ENCODE measurements around the gene TNNC1. TPM values are rescaled to one million over a fixed set of nuclear protein-coding genes. Genes with fewer than 3 reads are reported as not detected.

TNNC1 gene
- total and polyA plus RNA-seq, 2 donors (not counting 3 experiments of a cell fraction or from before 2014, with no cell fraction given): 0.12 TPM; not detected in 1

DNA sequence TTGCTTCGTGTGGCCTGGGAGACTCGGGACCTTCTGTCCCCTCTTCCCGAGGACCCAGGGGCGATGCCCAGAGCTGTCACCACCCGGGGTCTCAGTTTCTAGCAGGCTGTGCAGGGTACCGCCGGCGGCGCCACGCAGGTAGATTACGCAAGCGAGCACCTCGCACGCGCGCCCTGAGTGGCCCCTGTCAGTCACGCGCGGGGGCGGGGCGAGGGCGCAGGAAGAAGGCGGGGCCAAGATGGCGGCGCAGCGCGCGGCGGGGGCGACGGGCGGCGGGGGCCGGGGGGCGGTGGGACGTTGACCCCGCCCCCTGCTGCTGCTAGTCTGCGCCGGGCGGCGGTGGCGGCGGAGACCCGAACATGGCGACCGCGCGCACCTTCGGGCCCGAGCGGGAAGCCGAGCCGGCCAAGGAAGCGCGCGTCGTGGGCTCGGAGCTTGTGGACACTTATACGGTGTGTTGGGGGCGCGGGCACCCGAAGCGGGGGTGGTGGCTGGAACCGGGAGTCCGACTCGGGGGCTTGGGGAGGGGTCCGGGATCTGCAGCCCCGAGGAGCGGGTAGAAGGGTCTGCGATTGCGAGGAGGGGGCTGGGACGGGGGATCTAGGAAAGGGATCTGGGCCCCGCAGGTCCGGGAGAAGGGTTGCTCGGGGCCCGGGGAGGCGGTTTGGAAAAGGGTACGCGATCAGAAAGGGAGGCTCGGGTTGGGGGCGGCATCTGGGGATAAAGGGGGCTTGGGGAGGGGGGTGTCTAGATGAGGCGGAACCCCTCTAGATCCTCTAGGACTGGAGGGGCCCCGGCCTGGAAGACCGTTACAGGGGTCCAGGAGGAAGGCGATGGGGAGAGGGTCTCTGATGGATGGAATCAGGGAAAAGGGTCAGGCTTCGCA is 1.7 kb upstream of the TNNC1 start, which contains the start of gene NISCH:
NISCH (plus strand) TSS at position 322 of the 886 bp plus-strand sequence; CDS start at position 360, 38 bp downstream.
- FAIRE-seq: peak; percentile 68
- peaks cover 16 to 19% of the 10 kb centered on the region in 2 experiments for H3K36me3 ChIP-seq (ENCODE audit: control insufficient read depth in 2 of 2, extremely low read depth in 1 of 2, insufficient read depth in 2 of 2, low read length in 2 of 2)
- dilution Hi-C loops (cut with MboI; ENCODE audit: extremely low pct_ligation_motif_present, low sequenced_read_pairs): no loop called here
- peak within 1 kb of the TSS; percentile 90 for H3K4me2 ChIP-seq (ENCODE audit: insufficient read depth, low read length)
- ChIA-PET POLR2A (no interaction called here), CTCF (interaction anchor here (1.0 kb wide), 1 partner anchor 43 kb away, joined by 3 read pairs; no protein-coding TSS in a partner anchor)
- H3K4me3 ChIP-seq (replicated peaks in 1 of 3; ENCODE audit: insufficient read depth in 1 of 3, low read depth in 1 of 3, low read length in 3 of 3): peak within 1 kb of the TSS; percentile 80 to 97 (median 97)
- H4K20me1 ChIP-seq (replicated peaks; ENCODE audit: control insufficient read depth, extremely low read depth, insufficient read depth, low read length): no peaks in the 10 kb centered on the region
- peak within 1 kb of the TSS; percentile 75 for H3K9ac ChIP-seq (replicated peaks; ENCODE audit: extremely low read depth, insufficient read depth, low read length)
- no peaks in the 10 kb centered on the region for H3K9me1 ChIP-seq (replicated peaks; ENCODE audit: control insufficient read depth, extremely low read depth, insufficient read depth, low read length)
- peak within 1 kb of the TSS; percentile 99 for H2AFZ ChIP-seq (ENCODE audit: low read depth, low read length)
- intact Hi-C loops (cut with micrococcal nuclease): loop anchor here (5.0 kb wide), 1 partner anchor 42 kb away; the partner anchor contains the start of gene STAB1
- peak; percentile 78 for DNase-seq (ENCODE audit: low read depth, low spot score)
- BruUV-seq (replicated peaks): no TSS peak
- no peaks in the 10 kb centered on the region for H3K27me3 ChIP-seq (ENCODE audit: control insufficient read depth in 2 of 2, insufficient read depth in 2 of 2, low read length in 2 of 2)
- H3K4me1 ChIP-seq (ENCODE audit: control insufficient read depth, extremely low read depth, insufficient read depth, low read length): peaks cover 17% of the 10 kb centered on the region
- H3K9me3 ChIP-seq (replicated peaks; ENCODE audit: control insufficient read depth, insufficient read depth, low read length): no peaks in the 10 kb centered on the region
- H3K79me2 ChIP-seq (ENCODE audit: control insufficient read depth, insufficient read depth, low read length): peaks cover 40% of the 10 kb centered on the region
- peak within 1 kb of the TSS; percentile 69 for H3K27ac ChIP-seq (ENCODE audit: insufficient read depth, low read depth, low read length)
- TF ChIP-seq GATA2 (IDR thresholded peaks at IDR 0.05; ENCODE audit: insufficient read depth, insufficient read length, low read depth, low read length): no peak
- TF ChIP-seq, protein P1, sequence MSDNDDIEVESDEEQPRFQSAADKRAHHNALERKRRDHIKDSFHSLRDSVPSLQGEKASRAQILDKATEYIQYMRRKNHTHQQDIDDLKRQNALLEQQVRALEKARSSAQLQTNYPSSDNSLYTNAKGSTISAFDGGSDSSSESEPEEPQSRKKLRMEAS (IDR thresholded peaks at IDR 0.05; ENCODE audit: insufficient read depth, insufficient read length): peak; percentile 14
- TF ChIP-seq POLR2AphosphoS5 (IDR thresholded peaks at IDR 0.05; ENCODE audit: insufficient read depth, low read depth, low read length): peak; percentile 43

DNA sequence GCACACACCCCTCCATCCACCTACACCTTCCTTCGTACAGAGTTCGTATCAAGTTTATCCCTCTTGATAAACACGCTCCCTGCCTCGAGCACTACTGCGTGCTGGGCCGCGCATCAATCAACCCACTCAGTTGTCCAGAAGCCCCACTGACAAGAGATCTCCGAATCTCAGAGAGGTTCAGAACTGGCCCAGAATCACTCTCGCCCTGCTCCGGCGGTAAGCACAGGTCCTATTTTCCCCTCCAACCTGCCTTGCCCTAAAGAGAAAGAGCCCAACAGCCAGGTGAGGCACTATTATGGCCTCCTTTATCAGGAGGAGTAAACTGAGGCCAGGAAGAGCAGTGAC is 1.1 kb upstream of the TNNC1 start:
- intact Hi-C loops (cut with micrococcal nuclease): loop anchor here (5.0 kb wide), 1 partner anchor 42 kb away; the partner anchor contains the start of gene STAB1
- Histone ChIP-seq H3K4me2 (ENCODE audit: insufficient read depth, low read length) (peak overlapping the region; percentile 86), H2AFZ (ENCODE audit: low read depth, low read length) (peak overlapping the region; percentile 99), H3K9ac (replicated peaks; ENCODE audit: extremely low read depth, insufficient read depth, low read length) (peak overlapping the region; percentile 68), H3K4me1 (ENCODE audit: control insufficient read depth, extremely low read depth, insufficient read depth, low read length) (peaks cover 17% of the 10 kb centered on the region), H3K36me3 (ENCODE audit: control insufficient read depth in 2 of 2, extremely low read depth in 1 of 2, insufficient read depth in 2 of 2, low read length in 2 of 2) (peaks cover 14 to 19% of the 10 kb centered on the region in 2 experiments), H3K27ac (ENCODE audit: insufficient read depth, low read depth, low read length) (peak overlapping the region; percentile 69), H3K9me3 (replicated peaks; ENCODE audit: control insufficient read depth, insufficient read depth, low read length) (no peaks in the 10 kb centered on the region), H3K4me3 (replicated peaks in 1 of 3; ENCODE audit: insufficient read depth in 1 of 3, low read depth in 1 of 3, low read length in 3 of 3) (peak overlapping the region; percentile 47 to 97 (median 62)), H3K9me1 (replicated peaks; ENCODE audit: control insufficient read depth, extremely low read depth, insufficient read depth, low read length) (no peaks in the 10 kb centered on the region), H3K27me3 (ENCODE audit: control insufficient read depth in 2 of 2, insufficient read depth in 2 of 2, low read length in 2 of 2) (no peaks in the 10 kb centered on the region), H3K79me2 (ENCODE audit: control insufficient read depth, insufficient read depth, low read length) (peaks cover 38% of the 10 kb centered on the region), H4K20me1 (replicated peaks; ENCODE audit: control insufficient read depth, extremely low read depth, insufficient read depth, low read length) (no peaks in the 10 kb centered on the region)
- ChIA-PET POLR2A (no interaction called here), CTCF (no interaction called here)
- BruUV-seq (replicated peaks): TSS peak; percentile 28
- TF ChIP-seq MYC (IDR thresholded peaks at IDR 0.05; ENCODE audit: low read depth, low read length) (no peak), EZH2 (IDR thresholded peaks at IDR 0.05; ENCODE audit: borderline replicate concordance, low read depth, low read length, severe bottlenecking) (no peak), FOS (IDR thresholded peaks at IDR 0.05; ENCODE audit: borderline replicate concordance, insufficient read depth, low read length) (no peak), GATA2 (IDR thresholded peaks at IDR 0.05; ENCODE audit: insufficient read depth, insufficient read length, low read depth, low read length) (no peak), POLR2AphosphoS5 (IDR thresholded peaks at IDR 0.05; ENCODE audit: insufficient read depth, low read depth, low read length) (no peak), POLR2A (IDR thresholded peaks at IDR 0.05; ENCODE audit: low read depth, low read length) (no peak), JUN (IDR thresholded peaks at IDR 0.05; ENCODE audit: borderline replicate concordance, insufficient read depth, insufficient read length, low read depth) (no peak)
- TF ChIP-seq, protein P1 (IDR thresholded peaks at IDR 0.05; ENCODE audit: insufficient read depth, insufficient read length): no peak
- TF ChIP-seq, protein P2, sequence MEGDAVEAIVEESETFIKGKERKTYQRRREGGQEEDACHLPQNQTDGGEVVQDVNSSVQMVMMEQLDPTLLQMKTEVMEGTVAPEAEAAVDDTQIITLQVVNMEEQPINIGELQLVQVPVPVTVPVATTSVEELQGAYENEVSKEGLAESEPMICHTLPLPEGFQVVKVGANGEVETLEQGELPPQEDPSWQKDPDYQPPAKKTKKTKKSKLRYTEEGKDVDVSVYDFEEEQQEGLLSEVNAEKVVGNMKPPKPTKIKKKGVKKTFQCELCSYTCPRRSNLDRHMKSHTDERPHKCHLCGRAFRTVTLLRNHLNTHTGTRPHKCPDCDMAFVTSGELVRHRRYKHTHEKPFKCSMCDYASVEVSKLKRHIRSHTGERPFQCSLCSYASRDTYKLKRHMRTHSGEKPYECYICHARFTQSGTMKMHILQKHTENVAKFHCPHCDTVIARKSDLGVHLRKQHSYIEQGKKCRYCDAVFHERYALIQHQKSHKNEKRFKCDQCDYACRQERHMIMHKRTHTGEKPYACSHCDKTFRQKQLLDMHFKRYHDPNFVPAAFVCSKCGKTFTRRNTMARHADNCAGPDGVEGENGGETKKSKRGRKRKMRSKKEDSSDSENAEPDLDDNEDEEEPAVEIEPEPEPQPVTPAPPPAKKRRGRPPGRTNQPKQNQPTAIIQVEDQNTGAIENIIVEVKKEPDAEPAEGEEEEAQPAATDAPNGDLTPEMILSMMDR (IDR thresholded peaks at IDR 0.05; ENCODE audit: extremely low read depth in 1 of 2, insufficient read depth in 1 of 2, low read depth in 1 of 2, low read length in 2 of 2): no peak
- DNase-seq (ENCODE audit: low read depth, low spot score) (no peak), FAIRE-seq (no peak)
- dilution Hi-C loops (cut with MboI; ENCODE audit: extremely low pct_ligation_motif_present, low sequenced_read_pairs): no loop called here

Data from endothelial cell of umbilical vein (primary cell).